Measurements from ENCODE around the gene INVS.
A peak's percentile ranks its signal among the peaks of the same experiment; 100 is the strongest.

The INVS gene

DNA sequence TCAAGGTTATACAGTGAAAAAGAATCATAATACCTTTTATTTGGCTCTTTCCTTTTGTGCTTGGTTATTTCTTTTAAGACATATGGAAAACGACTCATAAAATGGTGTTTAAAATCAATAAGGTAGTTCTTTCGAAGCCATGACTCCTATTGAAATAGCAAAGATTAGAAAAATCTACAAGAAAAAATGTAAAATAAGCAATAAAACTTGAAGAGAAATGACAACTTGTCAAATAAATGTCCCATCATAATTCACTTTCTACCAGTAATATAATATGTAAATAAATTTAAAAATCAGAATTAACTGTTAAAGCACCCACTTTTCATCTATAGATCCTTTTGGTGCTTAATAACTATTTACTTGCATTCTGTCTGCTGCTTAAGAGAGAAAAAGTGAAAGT lies 241.2 kb downstream of the INVS start:
- H4K20me1 ChIP-seq (ENCODE audit: control insufficient read depth, insufficient read depth, low read depth, low read length), result peaks cover 13% of the 10 kb centered on the region; the same call in 1 of the 2 replicates
- TF ChIP-seq, protein P1, sequence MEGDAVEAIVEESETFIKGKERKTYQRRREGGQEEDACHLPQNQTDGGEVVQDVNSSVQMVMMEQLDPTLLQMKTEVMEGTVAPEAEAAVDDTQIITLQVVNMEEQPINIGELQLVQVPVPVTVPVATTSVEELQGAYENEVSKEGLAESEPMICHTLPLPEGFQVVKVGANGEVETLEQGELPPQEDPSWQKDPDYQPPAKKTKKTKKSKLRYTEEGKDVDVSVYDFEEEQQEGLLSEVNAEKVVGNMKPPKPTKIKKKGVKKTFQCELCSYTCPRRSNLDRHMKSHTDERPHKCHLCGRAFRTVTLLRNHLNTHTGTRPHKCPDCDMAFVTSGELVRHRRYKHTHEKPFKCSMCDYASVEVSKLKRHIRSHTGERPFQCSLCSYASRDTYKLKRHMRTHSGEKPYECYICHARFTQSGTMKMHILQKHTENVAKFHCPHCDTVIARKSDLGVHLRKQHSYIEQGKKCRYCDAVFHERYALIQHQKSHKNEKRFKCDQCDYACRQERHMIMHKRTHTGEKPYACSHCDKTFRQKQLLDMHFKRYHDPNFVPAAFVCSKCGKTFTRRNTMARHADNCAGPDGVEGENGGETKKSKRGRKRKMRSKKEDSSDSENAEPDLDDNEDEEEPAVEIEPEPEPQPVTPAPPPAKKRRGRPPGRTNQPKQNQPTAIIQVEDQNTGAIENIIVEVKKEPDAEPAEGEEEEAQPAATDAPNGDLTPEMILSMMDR (IDR thresholded peaks at IDR 0.05; ENCODE audit: low read depth, low read length, poor library complexity, severe bottlenecking), result no peak
- TF ChIP-seq EZH2phosphoT487 (IDR thresholded peaks at IDR 0.05; ENCODE audit: borderline replicate concordance, low read length), result no peak
- no peaks in the 10 kb centered on the region for H3K9me2 ChIP-seq (replicated peaks; ENCODE audit: control insufficient read depth, low read length)
- H3K4me2 ChIP-seq (ENCODE audit: low read length), result no peak overlapping the region
- H3K36me3 ChIP-seq (ENCODE audit: control insufficient read depth, low read length), result peaks cover 91% of the 10 kb centered on the region
- no peak overlapping the region for H3K4me3 ChIP-seq (ENCODE audit: low read length)
- H3K27ac ChIP-seq (ENCODE audit: low read depth, low read length), result no peak overlapping the region
- H3F3A ChIP-seq (ENCODE audit: control insufficient read depth, insufficient read depth), result no peaks in the 10 kb centered on the region; the same call in 1 of the 2 replicates
- H3K4me1 ChIP-seq (ENCODE audit: control insufficient read depth, low read length), result peaks cover 29% of the 10 kb centered on the region
- H3K79me2 ChIP-seq (ENCODE audit: control insufficient read depth, low read length), result peaks cover 92% of the 10 kb centered on the region
- no peaks in the 10 kb centered on the region for H3K27me3 ChIP-seq (ENCODE audit: control insufficient read depth, low read length)
- no peaks in the 10 kb centered on the region for H3K9me3 ChIP-seq (ENCODE audit: control insufficient read depth, insufficient read depth, low read length)

DNA sequence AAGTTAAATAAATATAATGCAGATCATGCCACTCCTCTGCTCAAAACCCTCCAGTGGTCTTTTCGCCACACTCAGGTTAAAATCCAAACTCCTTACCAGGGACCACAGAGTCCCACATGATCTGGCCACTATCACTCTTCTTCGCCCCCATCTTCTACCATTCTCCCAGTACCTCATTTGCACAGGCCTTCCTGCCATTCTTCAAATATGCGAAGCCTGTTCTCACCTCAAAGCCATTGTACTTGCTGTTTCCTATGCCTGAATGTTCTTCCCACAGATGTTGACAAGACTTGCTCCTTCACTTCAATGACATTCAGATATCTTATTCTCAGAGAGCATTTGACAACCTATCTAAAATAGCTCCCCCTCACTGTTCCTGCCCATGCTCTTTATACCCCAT lies 242.8 kb downstream of the INVS start:
- H3K4me2 ChIP-seq (ENCODE audit: low read length), result peak overlapping the region; percentile 20
- H3K79me2 ChIP-seq (ENCODE audit: control insufficient read depth, low read length), result peaks cover 97% of the 10 kb centered on the region
- H3K4me1 ChIP-seq (ENCODE audit: control insufficient read depth, low read length), result peaks cover 29% of the 10 kb centered on the region
- no peaks in the 10 kb centered on the region for H3K9me2 ChIP-seq (replicated peaks; ENCODE audit: control insufficient read depth, low read length)
- no peaks in the 10 kb centered on the region for H3K27me3 ChIP-seq (ENCODE audit: control insufficient read depth, low read length)
- no peak for TF ChIP-seq EZH2phosphoT487 (IDR thresholded peaks at IDR 0.05; ENCODE audit: borderline replicate concordance, low read length)
- TF ChIP-seq, protein P1 (IDR thresholded peaks at IDR 0.05; ENCODE audit: low read depth, low read length, poor library complexity, severe bottlenecking), result no peak
- peaks cover 17% of the 10 kb centered on the region; the same call in 1 of the 2 replicates for H4K20me1 ChIP-seq (ENCODE audit: control insufficient read depth, insufficient read depth, low read depth, low read length)
- H3K36me3 ChIP-seq (ENCODE audit: control insufficient read depth, low read length), result peaks cover 94% of the 10 kb centered on the region
- H3K4me3 ChIP-seq (ENCODE audit: low read length), result 0 out of 2 replicates have a peak overlapping the region, but pooled peaks have one; percentile 5
- H3K9me3 ChIP-seq (ENCODE audit: control insufficient read depth, insufficient read depth, low read length), result no peaks in the 10 kb centered on the region
- no peaks in the 10 kb centered on the region; the same call in 1 of the 2 replicates for H3F3A ChIP-seq (ENCODE audit: control insufficient read depth, insufficient read depth)
- no peak overlapping the region for H3K27ac ChIP-seq (ENCODE audit: low read depth, low read length)

DNA sequence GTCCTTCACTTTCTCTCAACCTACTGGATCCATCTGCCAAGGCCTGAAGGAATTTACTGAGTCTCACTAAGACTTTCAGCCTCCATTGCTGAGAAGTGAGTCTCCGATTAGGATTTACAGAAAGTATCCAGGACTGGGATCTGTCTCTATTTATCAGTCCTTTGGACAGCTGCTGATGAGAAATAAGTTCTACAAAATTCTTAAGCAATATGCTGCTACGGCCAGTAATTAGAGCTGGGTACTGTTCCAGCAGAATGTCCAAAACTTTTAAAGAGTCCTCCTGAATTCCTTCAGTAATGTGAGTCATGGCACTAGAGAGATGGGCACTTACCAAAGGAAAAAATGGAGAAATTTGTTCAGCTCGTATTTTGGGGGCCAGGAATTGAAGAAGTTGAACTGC lies 247.8 kb downstream of the INVS start:
- no peaks in the 10 kb centered on the region for H3K9me2 ChIP-seq (replicated peaks; ENCODE audit: control insufficient read depth, low read length)
- no peak overlapping the region for H3K4me2 ChIP-seq (ENCODE audit: low read length)
- H3K4me3 ChIP-seq (ENCODE audit: low read length), result no peak overlapping the region
- no peak overlapping the region for H3K27ac ChIP-seq (ENCODE audit: low read depth, low read length)
- H3F3A ChIP-seq (ENCODE audit: control insufficient read depth, insufficient read depth), result no peaks in the 10 kb centered on the region
- peaks cover 100% of the 10 kb centered on the region for H3K79me2 ChIP-seq (ENCODE audit: control insufficient read depth, low read length)
- TF ChIP-seq EZH2phosphoT487 (IDR thresholded peaks at IDR 0.05; ENCODE audit: borderline replicate concordance, low read length), result no peak
- TF ChIP-seq, protein P1 (IDR thresholded peaks at IDR 0.05; ENCODE audit: low read depth, low read length, poor library complexity, severe bottlenecking), result no peak
- peaks cover 87% of the 10 kb centered on the region for H3K36me3 ChIP-seq (ENCODE audit: control insufficient read depth, low read length)
- H3K9me3 ChIP-seq (ENCODE audit: control insufficient read depth, insufficient read depth, low read length), result no peaks in the 10 kb centered on the region
- H3K4me1 ChIP-seq (ENCODE audit: control insufficient read depth, low read length), result peaks cover 35% of the 10 kb centered on the region
- H3K27me3 ChIP-seq (ENCODE audit: control insufficient read depth, low read length), result no peaks in the 10 kb centered on the region
- H4K20me1 ChIP-seq (ENCODE audit: control insufficient read depth, insufficient read depth, low read depth, low read length), result peaks cover 39% of the 10 kb centered on the region
